Suprapubic skin (tissue), 4 donors: ENCODE results near the gene RRP1.
A peak's percentile ranks its signal among the peaks of the same experiment; 100 is the strongest.

ENCODE experiments used
- EP300 ChIP-seq: sonication (generic); formaldehyde crosslinking; IDR thresholded peaks from one replicate; pipeline ENCODE4 v1.6.1; 2017; ENCODE audit warnings: antibody characterized with exemption
- POLR2A ChIP-seq, 2 donors: fragments of 450-650 bp; IDR thresholded peaks; one replicate each; pipeline ENCODE4 v1.6.1; 2017; ENCODE audit warnings: antibody characterized with exemption in 2 of 2, mild to moderate bottlenecking in 2 of 2, moderate library complexity in 2 of 2
- POLR2AphosphoS5 ChIP-seq, 3 donors: sonication (generic); formaldehyde crosslinking; IDR thresholded peaks; one replicate each; pipeline ENCODE4 v1.6.1; 2017; ENCODE audit warnings: antibody characterized with exemption in 3 of 3
- TF ChIP-seq, protein P1 (sequence below), 2 donors: fragments of 200-600 bp in 1 of 2; fragments of 450-650 bp in 1 of 2; sonication (generic) in 1 of 2; IDR thresholded peaks; one replicate each; pipeline ENCODE4 v1.5.1; 2016 to 2019; ENCODE audit warnings: antibody characterized with exemption in 2 of 2, mild to moderate bottlenecking in 1 of 2, moderate library complexity in 1 of 2

DNA sequence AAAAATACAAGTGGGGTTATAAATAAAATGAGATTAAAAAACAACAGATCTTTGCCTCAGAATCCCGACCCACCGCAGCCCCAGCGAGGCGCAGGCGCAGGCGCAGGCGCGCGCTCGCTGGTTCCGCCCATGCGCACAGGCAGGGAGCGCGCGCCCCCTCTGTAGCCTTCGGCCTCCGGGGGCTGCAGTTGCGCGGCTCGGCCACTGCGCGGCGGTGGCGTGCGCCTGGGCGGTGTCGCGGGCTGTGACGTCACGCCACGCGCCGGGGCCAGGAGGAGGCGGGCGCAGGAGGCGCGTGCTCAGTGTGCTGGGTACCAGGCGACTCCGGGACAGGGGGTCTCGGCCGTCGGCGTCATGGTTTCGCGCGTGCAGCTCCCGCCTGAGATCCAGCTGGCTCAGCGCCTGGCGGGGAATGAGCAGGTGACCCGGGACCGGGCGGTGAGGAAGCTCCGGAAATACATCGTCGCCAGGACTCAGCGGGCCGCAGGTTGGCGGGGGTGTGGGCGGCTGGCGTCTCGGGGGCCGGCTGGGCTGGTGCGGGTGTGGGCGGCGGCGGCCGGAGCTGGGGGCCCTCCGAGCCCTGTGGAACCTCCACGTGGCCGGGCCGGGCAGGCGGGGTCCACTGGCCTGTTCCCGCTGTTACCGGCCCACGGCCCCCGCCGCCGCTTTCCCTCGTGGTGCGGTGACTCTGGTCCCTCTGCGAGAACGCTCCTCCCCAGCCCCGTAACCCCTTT lies at the start of gene RRP1:
- TF ChIP-seq POLR2A (IDR thresholded peaks at IDR 0.05) (peak in 1 of 2 donors; percentile 6), POLR2AphosphoS5 (IDR thresholded peaks at IDR 0.05) (peak in 2 of 3 donors; percentile 3 to 79), EP300 (no peak)
- TF ChIP-seq, protein P1, sequence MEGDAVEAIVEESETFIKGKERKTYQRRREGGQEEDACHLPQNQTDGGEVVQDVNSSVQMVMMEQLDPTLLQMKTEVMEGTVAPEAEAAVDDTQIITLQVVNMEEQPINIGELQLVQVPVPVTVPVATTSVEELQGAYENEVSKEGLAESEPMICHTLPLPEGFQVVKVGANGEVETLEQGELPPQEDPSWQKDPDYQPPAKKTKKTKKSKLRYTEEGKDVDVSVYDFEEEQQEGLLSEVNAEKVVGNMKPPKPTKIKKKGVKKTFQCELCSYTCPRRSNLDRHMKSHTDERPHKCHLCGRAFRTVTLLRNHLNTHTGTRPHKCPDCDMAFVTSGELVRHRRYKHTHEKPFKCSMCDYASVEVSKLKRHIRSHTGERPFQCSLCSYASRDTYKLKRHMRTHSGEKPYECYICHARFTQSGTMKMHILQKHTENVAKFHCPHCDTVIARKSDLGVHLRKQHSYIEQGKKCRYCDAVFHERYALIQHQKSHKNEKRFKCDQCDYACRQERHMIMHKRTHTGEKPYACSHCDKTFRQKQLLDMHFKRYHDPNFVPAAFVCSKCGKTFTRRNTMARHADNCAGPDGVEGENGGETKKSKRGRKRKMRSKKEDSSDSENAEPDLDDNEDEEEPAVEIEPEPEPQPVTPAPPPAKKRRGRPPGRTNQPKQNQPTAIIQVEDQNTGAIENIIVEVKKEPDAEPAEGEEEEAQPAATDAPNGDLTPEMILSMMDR (IDR thresholded peaks at IDR 0.05), result peak; percentile 100
